ENCODE data around the gene APBB1IP.

APBB1IP gene

DNA sequence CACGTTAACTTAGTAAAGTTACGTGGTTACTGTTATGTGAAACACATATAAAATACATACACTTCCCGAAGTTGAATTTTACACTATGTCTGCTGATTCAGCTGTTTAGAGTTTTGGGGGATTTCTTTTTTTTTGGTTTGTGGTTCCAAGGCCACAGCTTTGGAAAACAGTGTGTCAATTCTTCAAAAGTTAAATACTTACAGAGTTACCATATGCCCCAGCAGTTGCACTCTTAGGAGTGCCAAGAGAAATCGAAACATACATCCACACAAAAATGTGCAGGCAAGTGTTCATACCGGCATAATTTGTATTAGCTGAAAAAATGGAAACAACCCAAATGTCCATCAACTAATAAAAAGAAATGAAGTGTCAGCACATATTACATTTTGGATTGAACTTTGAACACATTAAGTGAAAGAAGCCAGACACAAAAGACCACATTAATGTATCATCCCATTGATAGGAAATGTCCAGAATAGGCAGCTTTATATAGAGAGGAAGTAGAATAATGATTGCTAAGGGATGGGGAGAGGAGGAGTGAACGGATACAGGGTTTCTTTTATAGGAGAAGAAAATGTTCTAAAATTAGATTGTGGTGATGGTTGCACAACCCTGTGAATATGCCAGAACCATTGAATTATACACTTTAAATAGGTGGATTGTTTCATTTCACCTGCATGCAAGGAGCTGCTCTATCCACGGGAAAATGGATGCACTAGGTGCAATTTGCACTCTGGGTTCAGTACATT lies 17.6 kb downstream of the APBB1IP start:
- Histone ChIP-seq H3F3A (ENCODE audit: low read depth) (no peaks in the 10 kb centered on the region), H3K9ac (ENCODE audit: low read depth, low read length, poor library complexity, severe bottlenecking) (no peak overlapping the region), H2AFZ (ENCODE audit: low read length) (no peak overlapping the region), H3K79me2 (ENCODE audit: insufficient read depth, low read length) (peaks cover 5% of the 10 kb centered on the region; the same call in 1 of the 2 replicates), H3K36me3 (ENCODE audit: insufficient read depth, low read length) (no peaks in the 10 kb centered on the region), H3K9me3 (ENCODE audit: insufficient read depth, low read depth, low read length) (no peaks in the 10 kb centered on the region), H3K4me3 (ENCODE audit: low read length, poor library complexity, severe bottlenecking) (no peak overlapping the region), H3K4me2 (ENCODE audit: low read depth, low read length, poor library complexity, severe bottlenecking) (no peak overlapping the region), H3K27me3 (ENCODE audit: insufficient read depth, low read length, poor library complexity, severe bottlenecking) (no peaks in the 10 kb centered on the region), H3K9me2 (replicated peaks; ENCODE audit: low read depth, low read length) (no peaks in the 10 kb centered on the region), H3K4me1 (ENCODE audit: insufficient read depth, low read length, poor library complexity, severe bottlenecking) (no peaks in the 10 kb centered on the region), H4K20me1 (ENCODE audit: insufficient read depth, low read length, poor library complexity, severe bottlenecking) (no peaks in the 10 kb centered on the region)
- TF ChIP-seq EZH2phosphoT487 (IDR thresholded peaks at IDR 0.05; ENCODE audit: borderline replicate concordance) (no peak), CTCF (conservative IDR thresholded peaks at IDR 0.05; ENCODE audit: low read length) (no peak)

GRCh38 chr10:26457088-26457487 lies 18.9 kb downstream of the APBB1IP start:
- no peaks in the 10 kb centered on the region for H3K9me3 ChIP-seq (ENCODE audit: insufficient read depth, low read depth, low read length)
- H3K9ac ChIP-seq (ENCODE audit: low read depth, low read length, poor library complexity, severe bottlenecking): no peak overlapping the region
- H3K36me3 ChIP-seq (ENCODE audit: insufficient read depth, low read length): no peaks in the 10 kb centered on the region
- no peaks in the 10 kb centered on the region for H3F3A ChIP-seq (ENCODE audit: low read depth)
- H3K9me2 ChIP-seq (replicated peaks; ENCODE audit: low read depth, low read length): no peaks in the 10 kb centered on the region
- H3K4me1 ChIP-seq (ENCODE audit: insufficient read depth, low read length, poor library complexity, severe bottlenecking): no peaks in the 10 kb centered on the region
- no peak overlapping the region for H2AFZ ChIP-seq (ENCODE audit: low read length)
- H3K4me2 ChIP-seq (ENCODE audit: low read depth, low read length, poor library complexity, severe bottlenecking): no peak overlapping the region
- H3K79me2 ChIP-seq (ENCODE audit: insufficient read depth, low read length): peaks cover 5% of the 10 kb centered on the region; the same call in 1 of the 2 replicates
- H4K20me1 ChIP-seq (ENCODE audit: insufficient read depth, low read length, poor library complexity, severe bottlenecking): no peaks in the 10 kb centered on the region
- no peak overlapping the region for H3K4me3 ChIP-seq (ENCODE audit: low read length, poor library complexity, severe bottlenecking)
- no peaks in the 10 kb centered on the region for H3K27me3 ChIP-seq (ENCODE audit: insufficient read depth, low read length, poor library complexity, severe bottlenecking)
- TF ChIP-seq CTCF (conservative IDR thresholded peaks at IDR 0.05; ENCODE audit: low read length): no peak
- TF ChIP-seq EZH2phosphoT487 (IDR thresholded peaks at IDR 0.05; ENCODE audit: borderline replicate concordance): no peak

DNA sequence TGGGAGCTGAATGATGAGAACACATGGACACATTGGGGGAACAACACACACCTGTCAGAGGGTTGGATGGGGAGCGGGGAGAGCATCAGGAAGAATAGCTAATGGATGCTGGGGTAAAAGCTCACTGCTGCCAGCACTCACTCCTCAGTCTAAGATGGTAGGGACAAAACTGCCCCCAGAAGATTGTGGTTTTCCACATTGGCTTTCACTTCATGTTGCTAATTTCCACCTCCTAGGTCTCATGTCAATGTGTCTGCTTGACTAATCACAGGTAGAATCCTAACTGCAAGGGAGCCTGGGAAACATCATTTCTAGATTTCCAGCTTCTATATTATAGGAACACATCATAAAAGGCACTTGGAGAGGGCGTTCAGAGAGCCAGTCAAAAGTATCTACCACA lies 22.6 kb downstream of the APBB1IP start:
- Histone ChIP-seq H3K4me2 (ENCODE audit: low read depth, low read length, poor library complexity, severe bottlenecking) (no peak overlapping the region), H3K36me3 (ENCODE audit: insufficient read depth, low read length) (no peaks in the 10 kb centered on the region), H3K9ac (ENCODE audit: low read depth, low read length, poor library complexity, severe bottlenecking) (no peak overlapping the region), H3K4me1 (ENCODE audit: insufficient read depth, low read length, poor library complexity, severe bottlenecking) (no peaks in the 10 kb centered on the region), H3K9me2 (replicated peaks; ENCODE audit: low read depth, low read length) (no peaks in the 10 kb centered on the region), H3K9me3 (ENCODE audit: insufficient read depth, low read depth, low read length) (no peaks in the 10 kb centered on the region), H3K79me2 (ENCODE audit: insufficient read depth, low read length) (no peaks in the 10 kb centered on the region; the same call in 1 of the 2 replicates), H3K27me3 (ENCODE audit: insufficient read depth, low read length, poor library complexity, severe bottlenecking) (no peaks in the 10 kb centered on the region), H2AFZ (ENCODE audit: low read length) (no peak overlapping the region), H4K20me1 (ENCODE audit: insufficient read depth, low read length, poor library complexity, severe bottlenecking) (no peaks in the 10 kb centered on the region), H3K4me3 (ENCODE audit: low read length, poor library complexity, severe bottlenecking) (no peak overlapping the region), H3F3A (ENCODE audit: low read depth) (no peaks in the 10 kb centered on the region)
- no peak for TF ChIP-seq EZH2phosphoT487 (IDR thresholded peaks at IDR 0.05; ENCODE audit: borderline replicate concordance)
- TF ChIP-seq CTCF (conservative IDR thresholded peaks at IDR 0.05; ENCODE audit: low read length): no peak

All from Loucy (cell line).